ENCODE results near the gene DCHS1. TPM values are rescaled to one million over a fixed set of nuclear protein-coding genes. Genes with fewer than 3 reads are reported as not detected.

DCHS1 gene
- total and polyA plus RNA-seq, 4 donors: 0.68 to 8.9 (median 5.8) TPM

DNA sequence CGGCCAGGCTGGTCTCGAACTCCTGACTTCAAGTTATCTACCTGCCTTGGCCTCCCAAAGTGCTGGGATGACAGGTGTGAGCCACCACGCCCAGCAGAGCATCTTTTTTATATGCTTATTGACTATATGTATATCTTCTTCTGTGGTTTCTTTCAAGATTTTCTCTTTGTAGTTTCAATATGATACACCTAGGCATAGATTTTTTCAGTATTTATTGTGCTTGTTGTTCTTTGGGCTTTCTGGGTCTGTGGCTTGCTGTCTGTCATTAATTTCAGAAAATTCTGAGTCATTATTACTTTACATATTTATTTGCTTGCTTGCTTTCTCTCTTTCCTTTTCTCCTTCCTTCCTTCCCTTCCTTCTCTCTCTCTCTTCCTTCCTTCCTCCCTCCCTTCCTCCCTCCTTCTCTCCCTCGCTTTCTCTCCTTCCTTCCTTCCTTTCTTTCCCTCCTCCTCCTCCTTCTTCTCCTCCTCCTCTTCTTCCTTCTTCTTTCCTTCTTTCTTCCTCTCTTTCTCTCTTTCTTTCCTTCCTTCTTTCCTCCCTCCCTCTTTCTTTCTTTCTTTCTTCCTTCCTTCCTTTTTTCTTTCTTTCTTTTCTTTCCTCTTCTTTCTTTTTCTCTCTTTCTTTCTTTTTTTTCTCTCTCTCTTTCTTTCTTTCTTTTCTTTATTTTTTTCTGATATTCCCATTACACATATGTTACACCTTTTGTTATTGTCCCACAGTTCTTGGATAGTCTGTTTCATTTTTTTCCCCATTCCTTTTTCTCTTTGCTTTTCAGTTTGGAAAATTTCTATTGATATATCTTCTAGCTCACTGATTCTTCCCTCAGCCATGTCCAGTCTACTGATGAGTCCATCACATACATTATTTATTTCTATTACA lies 10.9 kb upstream of the DCHS1 start:
- no peak overlapping the region for H3K27ac ChIP-seq (ENCODE audit: low read depth in 1 of 2, low read length in 2 of 2)
- no peaks in the 10 kb centered on the region for H3K27me3 ChIP-seq (ENCODE audit: control insufficient read depth in 4 of 4, insufficient read depth in 4 of 4, low read length in 3 of 4)
- H3K9ac ChIP-seq (ENCODE audit: low read depth in 1 of 2, low read length in 2 of 2): no peak overlapping the region
- WGBS: 92% methylated on average over 4 of the region's 4 CpGs
- no peaks in the 10 kb centered on the region for H3K4me1 ChIP-seq (ENCODE audit: control insufficient read depth in 4 of 4, insufficient read depth in 4 of 4, low read length in 3 of 4)
- no peaks in the 10 kb centered on the region for H3K9me3 ChIP-seq (ENCODE audit: control insufficient read depth in 4 of 4, low read length in 3 of 4)
- TF ChIP-seq YY1 (IDR thresholded peaks at IDR 0.05): no peak
- TF ChIP-seq, protein P1, sequence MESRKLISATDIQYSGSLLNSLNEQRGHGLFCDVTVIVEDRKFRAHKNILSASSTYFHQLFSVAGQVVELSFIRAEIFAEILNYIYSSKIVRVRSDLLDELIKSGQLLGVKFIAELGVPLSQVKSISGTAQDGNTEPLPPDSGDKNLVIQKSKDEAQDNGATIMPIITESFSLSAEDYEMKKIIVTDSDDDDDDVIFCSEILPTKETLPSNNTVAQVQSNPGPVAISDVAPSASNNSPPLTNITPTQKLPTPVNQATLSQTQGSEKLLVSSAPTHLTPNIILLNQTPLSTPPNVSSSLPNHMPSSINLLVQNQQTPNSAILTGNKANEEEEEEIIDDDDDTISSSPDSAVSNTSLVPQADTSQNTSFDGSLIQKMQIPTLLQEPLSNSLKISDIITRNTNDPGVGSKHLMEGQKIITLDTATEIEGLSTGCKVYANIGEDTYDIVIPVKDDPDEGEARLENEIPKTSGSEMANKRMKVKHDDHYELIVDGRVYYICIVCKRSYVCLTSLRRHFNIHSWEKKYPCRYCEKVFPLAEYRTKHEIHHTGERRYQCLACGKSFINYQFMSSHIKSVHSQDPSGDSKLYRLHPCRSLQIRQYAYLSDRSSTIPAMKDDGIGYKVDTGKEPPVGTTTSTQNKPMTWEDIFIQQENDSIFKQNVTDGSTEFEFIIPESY (IDR thresholded peaks at IDR 0.05): no peak
- no peak for TF ChIP-seq NR2F2 (IDR thresholded peaks at IDR 0.05)
- no peak for TF ChIP-seq EGR1 (IDR thresholded peaks at IDR 0.05; ENCODE audit: low read depth in 2 of 2)
- TF ChIP-seq, protein P2, sequence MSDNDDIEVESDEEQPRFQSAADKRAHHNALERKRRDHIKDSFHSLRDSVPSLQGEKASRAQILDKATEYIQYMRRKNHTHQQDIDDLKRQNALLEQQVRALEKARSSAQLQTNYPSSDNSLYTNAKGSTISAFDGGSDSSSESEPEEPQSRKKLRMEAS (IDR thresholded peaks at IDR 0.05): no peak
- no peak for TF ChIP-seq SP1 (IDR thresholded peaks at IDR 0.05)
- TF ChIP-seq, protein P3, sequence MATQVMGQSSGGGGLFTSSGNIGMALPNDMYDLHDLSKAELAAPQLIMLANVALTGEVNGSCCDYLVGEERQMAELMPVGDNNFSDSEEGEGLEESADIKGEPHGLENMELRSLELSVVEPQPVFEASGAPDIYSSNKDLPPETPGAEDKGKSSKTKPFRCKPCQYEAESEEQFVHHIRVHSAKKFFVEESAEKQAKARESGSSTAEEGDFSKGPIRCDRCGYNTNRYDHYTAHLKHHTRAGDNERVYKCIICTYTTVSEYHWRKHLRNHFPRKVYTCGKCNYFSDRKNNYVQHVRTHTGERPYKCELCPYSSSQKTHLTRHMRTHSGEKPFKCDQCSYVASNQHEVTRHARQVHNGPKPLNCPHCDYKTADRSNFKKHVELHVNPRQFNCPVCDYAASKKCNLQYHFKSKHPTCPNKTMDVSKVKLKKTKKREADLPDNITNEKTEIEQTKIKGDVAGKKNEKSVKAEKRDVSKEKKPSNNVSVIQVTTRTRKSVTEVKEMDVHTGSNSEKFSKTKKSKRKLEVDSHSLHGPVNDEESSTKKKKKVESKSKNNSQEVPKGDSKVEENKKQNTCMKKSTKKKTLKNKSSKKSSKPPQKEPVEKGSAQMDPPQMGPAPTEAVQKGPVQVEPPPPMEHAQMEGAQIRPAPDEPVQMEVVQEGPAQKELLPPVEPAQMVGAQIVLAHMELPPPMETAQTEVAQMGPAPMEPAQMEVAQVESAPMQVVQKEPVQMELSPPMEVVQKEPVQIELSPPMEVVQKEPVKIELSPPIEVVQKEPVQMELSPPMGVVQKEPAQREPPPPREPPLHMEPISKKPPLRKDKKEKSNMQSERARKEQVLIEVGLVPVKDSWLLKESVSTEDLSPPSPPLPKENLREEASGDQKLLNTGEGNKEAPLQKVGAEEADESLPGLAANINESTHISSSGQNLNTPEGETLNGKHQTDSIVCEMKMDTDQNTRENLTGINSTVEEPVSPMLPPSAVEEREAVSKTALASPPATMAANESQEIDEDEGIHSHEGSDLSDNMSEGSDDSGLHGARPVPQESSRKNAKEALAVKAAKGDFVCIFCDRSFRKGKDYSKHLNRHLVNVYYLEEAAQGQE (IDR thresholded peaks at IDR 0.05): no peak
- no peak for TF ChIP-seq GABPA (IDR thresholded peaks at IDR 0.05 in 1 of 2, conservative IDR thresholded peaks at IDR 0.05 in 1 of 2)
- TF ChIP-seq FOXA1 (IDR thresholded peaks at IDR 0.05): no peak
- no peak for TF ChIP-seq TAF1 (conservative IDR thresholded peaks at IDR 0.05)
- no peak for TF ChIP-seq HNF4A (conservative IDR thresholded peaks at IDR 0.05)
- H3K4me3 ChIP-seq (ENCODE audit: low read depth in 1 of 3, low read length in 3 of 3): no peak overlapping the region
- no peaks in the 10 kb centered on the region for H3K36me3 ChIP-seq (ENCODE audit: control insufficient read depth in 4 of 4, insufficient read depth in 3 of 4, low read depth in 1 of 4, low read length in 3 of 4)
- DNase-seq (ENCODE audit: low spot score): no peak

DNA sequence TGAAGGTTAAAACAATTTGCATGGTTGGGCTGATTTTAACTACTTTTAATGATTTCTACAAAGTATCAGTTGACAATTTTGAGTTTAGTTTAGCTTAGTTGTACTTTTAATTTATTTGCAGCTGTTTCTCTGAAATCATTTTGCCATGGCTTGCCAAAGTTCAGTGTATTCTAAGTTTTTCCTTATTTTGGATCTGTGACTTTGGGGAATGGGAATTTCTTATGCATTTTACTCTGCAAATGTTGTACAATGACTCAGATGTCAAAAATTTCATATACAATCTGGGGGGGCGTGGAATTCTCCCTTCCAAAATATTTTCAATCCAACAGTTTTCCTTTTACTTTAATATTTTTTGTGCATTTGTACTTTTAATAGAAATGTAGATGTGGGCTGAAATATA lies 8.9 kb upstream of the DCHS1 start:
- Histone ChIP-seq H3K27me3 (ENCODE audit: control insufficient read depth in 4 of 4, insufficient read depth in 4 of 4, low read length in 3 of 4) (no peaks in the 10 kb centered on the region), H3K9ac (ENCODE audit: low read depth in 1 of 2, low read length in 2 of 2) (no peak overlapping the region), H3K4me3 (ENCODE audit: low read depth in 1 of 3, low read length in 3 of 3) (no peak overlapping the region), H3K36me3 (ENCODE audit: control insufficient read depth in 4 of 4, insufficient read depth in 3 of 4, low read depth in 1 of 4, low read length in 3 of 4) (no peaks in the 10 kb centered on the region), H3K9me3 (ENCODE audit: control insufficient read depth in 4 of 4, low read length in 3 of 4) (no peaks in the 10 kb centered on the region), H3K27ac (ENCODE audit: low read depth in 1 of 2, low read length in 2 of 2) (no peak overlapping the region), H3K4me1 (ENCODE audit: control insufficient read depth in 4 of 4, insufficient read depth in 4 of 4, low read length in 3 of 4) (no peaks in the 10 kb centered on the region)
- DNase-seq (ENCODE audit: low spot score): no peak
- TF ChIP-seq FOXA1 (IDR thresholded peaks at IDR 0.05) (no peak), FOXA2 (IDR thresholded peaks at IDR 0.05) (no peak), RXRA (IDR thresholded peaks at IDR 0.05) (no peak), NR2F2 (IDR thresholded peaks at IDR 0.05) (no peak), JUND (IDR thresholded peaks at IDR 0.05) (no peak), TAF1 (conservative IDR thresholded peaks at IDR 0.05) (no peak)
- TF ChIP-seq, protein P3 (IDR thresholded peaks at IDR 0.05): no peak
- TF ChIP-seq, protein P4, sequence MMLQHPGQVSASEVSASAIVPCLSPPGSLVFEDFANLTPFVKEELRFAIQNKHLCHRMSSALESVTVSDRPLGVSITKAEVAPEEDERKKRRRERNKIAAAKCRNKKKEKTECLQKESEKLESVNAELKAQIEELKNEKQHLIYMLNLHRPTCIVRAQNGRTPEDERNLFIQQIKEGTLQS (IDR thresholded peaks at IDR 0.05): no peak
- TF ChIP-seq, protein P2 (IDR thresholded peaks at IDR 0.05): no peak
- WGBS: 0% methylated on average over 1 of the region's 1 CpG
